ENCODE results near the gene ZBTB21.

GRCh38 chr21:42019101-42019605, 9.0 kb upstream of the ZBTB21 start:
- TF ChIP-seq CTCF (IDR thresholded peaks at IDR 0.05) (no peak), POLR2A (IDR thresholded peaks at IDR 0.05) (no peak)
